ENCODE data around the gene OTULIN.

Gene OTULIN

GRCh38 chr5:14699807-14700400 lies 35.4 kb downstream of the OTULIN start:
- DNase-seq = no peak

GRCh38 chr5:14700478-14701436 lies 36.2 kb downstream of the OTULIN start:
- peak; percentile 66 for DNase-seq

- DNase-seq = no peak
These were observed 37.0 kb downstream of the OTULIN start for GRCh38 chr5:14701556-14701955.

- DNase-seq = no peak
These were observed 37.8 kb downstream of the OTULIN start for GRCh38 chr5:14702238-14702839.

DNA sequence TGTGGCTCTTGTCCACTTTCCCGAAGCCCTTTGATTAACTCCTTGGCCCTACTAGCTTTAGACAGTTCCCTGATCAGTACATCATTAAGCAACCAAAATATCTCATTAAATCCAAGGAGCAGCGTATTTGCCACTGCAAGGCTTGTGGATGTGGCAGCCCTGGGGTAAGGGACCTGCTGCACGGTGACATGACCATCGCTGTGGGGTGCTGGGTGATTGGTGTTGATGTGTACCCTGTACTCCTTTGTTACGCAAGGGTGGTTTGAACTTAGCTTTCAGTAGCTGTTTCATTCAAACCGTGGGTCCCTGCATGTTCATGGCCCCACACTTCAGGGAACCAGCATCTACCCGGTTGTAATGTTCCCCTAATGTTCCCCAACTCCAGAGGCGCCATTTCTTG lies 41.0 kb downstream of the OTULIN start:
- no peak for DNase-seq

- DNase-seq = peak; percentile 15
These were observed 42.1 kb downstream of the OTULIN start for GRCh38 chr5:14706615-14707021.

DNA sequence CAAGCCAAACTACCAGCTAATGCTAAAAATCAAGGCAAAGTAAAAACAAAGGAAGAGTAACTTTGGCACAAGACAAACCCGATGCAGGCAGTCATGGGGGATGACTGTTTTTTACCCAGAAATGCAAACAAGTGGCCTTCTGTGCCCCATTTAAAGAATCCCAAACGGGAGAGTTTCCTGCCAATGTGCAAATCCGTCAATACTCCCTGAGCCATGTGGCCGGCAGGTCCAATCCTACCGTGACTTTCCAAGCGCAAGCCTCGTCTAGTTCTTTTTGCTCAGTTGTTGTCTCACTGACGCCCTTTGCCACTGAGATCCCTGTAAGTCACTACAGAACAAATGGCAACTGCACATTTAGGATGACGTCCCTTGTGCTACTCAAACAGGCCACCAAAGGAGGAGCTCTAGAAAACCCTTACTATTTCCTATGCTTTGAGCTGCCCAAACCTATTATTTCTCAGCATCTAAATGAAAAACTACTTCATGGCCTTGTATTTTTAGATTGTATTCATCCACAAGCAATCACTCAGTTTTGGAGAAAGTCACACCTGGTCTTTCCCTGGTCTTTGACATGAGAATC lies 43.4 kb downstream of the OTULIN start:
- DNase-seq = no peak

DNA sequence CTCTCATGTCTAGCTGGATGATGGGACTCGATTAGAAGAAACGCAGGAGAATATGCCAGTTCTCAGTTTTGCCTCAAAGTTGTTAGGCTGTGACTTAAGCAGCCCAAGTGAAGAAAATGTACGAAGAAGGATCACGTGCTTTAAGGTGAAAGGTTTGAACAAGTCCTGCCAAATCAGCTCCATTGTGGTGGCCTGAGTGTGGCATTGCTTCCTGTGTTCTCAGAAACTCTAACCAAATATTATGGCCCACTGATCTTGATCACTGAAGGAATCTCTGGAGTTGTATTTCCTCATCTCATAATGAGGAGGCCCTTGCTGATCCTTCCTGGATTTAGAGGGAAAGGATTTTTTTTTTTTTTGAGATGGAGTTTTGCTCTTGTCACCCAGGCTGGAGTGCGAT lies 44.0 kb downstream of the OTULIN start:
- no peak for DNase-seq

DNA sequence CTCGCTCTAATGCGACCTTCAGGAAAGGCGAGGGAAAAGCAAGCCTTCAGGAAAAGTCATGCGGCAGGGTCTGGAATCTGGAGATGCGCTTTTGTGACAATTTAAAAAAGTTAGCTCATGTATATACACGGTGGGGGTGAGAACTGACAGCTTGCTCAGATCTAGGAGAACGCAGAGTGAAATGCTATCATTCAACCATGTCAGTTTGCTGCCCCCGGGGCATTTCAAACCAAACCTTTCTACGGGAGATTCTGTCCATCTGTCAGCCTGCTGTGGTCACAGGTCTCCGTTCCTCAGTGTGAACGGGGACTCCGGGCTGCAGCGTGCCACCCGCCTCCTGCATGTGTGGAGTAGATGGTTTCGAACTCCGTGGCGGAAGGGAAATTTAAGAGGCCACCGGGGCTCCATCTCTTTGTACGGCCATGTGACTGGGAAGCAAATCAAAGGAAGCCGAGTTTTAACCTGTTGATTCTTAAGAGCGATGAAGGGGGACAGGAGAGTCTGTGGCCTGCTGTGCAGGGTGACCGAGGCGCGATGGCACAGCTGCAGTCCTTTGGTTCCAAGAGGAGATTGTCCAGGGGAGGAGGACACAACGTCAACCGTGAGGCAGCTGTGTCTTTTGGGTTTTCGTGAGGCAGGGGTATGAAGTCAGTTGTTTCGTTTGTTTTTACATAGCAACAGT lies 45.9 kb downstream of the OTULIN start:
- no peak for DNase-seq

DNA sequence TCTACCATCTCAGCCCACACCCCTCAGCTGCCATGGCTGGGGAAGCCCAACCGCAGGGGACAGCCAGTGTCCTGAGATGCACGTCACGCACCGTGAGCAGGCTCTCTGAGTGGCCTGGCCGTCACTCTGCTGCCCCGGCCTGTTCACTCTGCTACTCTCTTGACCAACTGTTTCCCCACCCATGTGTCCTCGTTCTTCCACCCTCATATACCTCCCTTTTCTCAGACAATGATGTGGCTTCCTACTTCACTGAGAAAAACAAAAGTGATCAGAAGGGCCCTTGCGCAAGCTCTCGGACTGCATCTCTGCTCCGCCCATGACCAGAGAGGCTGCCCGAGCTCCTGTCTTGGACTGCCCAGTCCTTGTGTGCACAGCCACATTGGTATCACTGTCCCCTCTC lies 47.6 kb downstream of the OTULIN start:
- no peak for DNase-seq

- DNase-seq = no peak
These were observed 48.1 kb downstream of the OTULIN start for GRCh38 chr5:14712666-14713065.

- DNase-seq = no peak
These were observed 49.2 kb downstream of the OTULIN start for GRCh38 chr5:14713476-14714390.

GRCh38 chr5:14714706-14715105 lies 50.2 kb downstream of the OTULIN start:
- DNase-seq = no peak

DNA sequence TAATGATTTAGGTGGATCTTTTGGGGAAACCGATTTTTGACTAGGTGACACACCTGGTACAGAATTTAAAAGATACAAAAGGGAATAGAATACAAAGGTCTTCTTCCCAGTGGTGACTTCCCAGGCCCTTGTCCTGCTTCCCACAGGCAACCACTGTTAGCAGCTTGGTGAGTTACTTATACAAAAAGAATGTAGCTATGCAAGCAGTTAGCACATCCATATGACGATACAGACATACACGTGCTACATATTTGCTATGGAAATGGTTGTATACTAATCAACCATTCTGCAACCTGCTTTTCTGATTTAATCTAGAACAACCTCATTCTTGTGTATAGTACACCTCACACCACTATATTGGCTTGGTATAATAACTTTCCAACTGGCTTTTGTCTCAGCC lies 51.0 kb downstream of the OTULIN start:
- DNase-seq = no peak

GRCh38 chr5:14716755-14717752 lies 52.5 kb downstream of the OTULIN start:
- no peak for DNase-seq

GRCh38 chr5:14718778-14719177 lies 54.3 kb downstream of the OTULIN start:
- DNase-seq = no peak

- DNase-seq = no peak
These were observed 55.9 kb downstream of the OTULIN start for GRCh38 chr5:14720236-14720923.

DNA sequence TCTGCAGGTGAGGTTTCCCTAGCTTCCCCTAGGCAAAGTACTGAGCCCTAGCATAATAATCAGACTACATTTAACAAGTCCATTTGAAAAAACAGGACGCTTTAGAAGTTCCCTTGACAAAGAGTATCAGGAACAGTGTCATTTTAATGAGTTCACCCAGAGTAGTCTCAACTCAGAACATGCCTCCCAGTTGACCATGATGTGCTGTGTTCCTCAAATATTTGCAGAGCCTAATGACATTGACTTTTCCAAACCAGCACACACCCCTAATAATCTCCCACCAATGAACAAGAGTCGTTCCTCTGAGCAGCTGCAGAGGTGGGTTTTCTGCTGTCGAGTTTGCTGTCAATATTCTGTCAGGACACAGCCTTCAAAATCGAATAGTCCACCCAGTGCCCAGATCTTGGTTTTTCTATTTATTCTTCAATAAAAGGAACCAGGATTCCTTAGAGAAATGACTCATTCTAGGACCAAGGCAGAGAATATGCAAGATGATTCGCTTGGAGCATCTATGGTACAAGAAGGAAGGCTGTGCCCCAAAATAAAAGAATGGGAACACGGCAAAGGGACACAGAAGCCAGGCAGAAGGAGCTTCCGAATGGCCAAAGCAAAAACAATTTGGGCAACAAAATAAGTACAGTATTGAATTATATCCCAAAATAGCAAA lies 57.6 kb downstream of the OTULIN start:
- DNase-seq = no peak

DNA sequence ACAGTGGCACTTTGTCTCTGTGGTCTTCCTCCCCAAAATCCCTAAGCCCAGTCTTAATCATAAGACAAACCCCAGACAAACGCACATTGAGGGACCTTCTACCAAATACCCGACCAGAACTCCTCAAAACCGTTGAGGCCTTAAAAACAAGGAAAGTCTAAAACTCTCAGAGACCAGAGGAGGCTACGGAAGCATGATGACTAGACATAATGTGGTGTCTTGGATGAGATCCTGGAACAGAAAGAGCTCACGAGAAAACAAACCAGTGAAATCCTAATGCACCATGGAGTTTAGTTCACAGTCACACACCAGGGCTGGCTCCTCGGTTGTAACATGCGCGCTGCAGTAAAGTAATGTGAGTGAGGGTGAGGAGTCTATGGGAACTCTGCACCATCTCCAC lies 58.4 kb downstream of the OTULIN start:
- no peak for DNase-seq

Measured in OCI-M1 (cell line).